ENCODE results near the gene SSPN. TPM values are rescaled to one million over a fixed set of nuclear protein-coding genes. Genes with fewer than 3 reads are reported as not detected.

Gene SSPN
- total RNA-seq, 1 experiment from 2014 or later: 0.17 TPM

- TF ChIP-seq, protein P1, sequence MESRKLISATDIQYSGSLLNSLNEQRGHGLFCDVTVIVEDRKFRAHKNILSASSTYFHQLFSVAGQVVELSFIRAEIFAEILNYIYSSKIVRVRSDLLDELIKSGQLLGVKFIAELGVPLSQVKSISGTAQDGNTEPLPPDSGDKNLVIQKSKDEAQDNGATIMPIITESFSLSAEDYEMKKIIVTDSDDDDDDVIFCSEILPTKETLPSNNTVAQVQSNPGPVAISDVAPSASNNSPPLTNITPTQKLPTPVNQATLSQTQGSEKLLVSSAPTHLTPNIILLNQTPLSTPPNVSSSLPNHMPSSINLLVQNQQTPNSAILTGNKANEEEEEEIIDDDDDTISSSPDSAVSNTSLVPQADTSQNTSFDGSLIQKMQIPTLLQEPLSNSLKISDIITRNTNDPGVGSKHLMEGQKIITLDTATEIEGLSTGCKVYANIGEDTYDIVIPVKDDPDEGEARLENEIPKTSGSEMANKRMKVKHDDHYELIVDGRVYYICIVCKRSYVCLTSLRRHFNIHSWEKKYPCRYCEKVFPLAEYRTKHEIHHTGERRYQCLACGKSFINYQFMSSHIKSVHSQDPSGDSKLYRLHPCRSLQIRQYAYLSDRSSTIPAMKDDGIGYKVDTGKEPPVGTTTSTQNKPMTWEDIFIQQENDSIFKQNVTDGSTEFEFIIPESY (IDR thresholded peaks at IDR 0.05; ENCODE audit: extremely low read depth, insufficient replicate concordance, low read length): no peak
- TF ChIP-seq CEBPB (IDR thresholded peaks at IDR 0.05; ENCODE audit: low read depth): no peak
- no peak for TF ChIP-seq ELF1 (IDR thresholded peaks at IDR 0.05; ENCODE audit: borderline replicate concordance, low read depth)
Measured at GRCh38 chr12:26164118-26164517, 31.3 kb upstream of the SSPN start (continued).

DNA sequence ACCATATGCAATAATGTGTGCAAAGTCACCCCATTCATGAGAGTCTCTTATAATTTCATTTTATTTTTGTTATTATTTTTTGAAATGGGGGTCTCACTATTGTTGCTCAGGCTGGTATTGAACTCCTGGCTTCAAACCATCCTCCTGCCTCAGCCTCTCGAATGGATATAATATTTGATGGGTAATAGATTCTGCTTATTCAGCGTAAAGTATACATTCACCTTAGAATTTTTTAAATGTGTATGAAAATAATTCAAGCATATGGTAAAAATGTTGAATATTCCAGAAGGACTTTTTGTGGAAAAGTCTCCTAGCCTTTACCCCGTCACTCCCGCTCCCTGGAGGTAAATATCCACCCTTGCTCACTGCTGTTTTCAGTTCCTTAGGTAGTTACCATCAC, 23.4 kb upstream of the SSPN start:
- TF ChIP-seq, protein P2, sequence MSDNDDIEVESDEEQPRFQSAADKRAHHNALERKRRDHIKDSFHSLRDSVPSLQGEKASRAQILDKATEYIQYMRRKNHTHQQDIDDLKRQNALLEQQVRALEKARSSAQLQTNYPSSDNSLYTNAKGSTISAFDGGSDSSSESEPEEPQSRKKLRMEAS (IDR thresholded peaks at IDR 0.05): no peak
- Histone ChIP-seq H3K9me2 (ENCODE audit: insufficient read depth) (no peaks in the 10 kb centered on the region), H3K9me3 (ENCODE audit: control insufficient read depth in 1 of 2, insufficient read depth in 1 of 2, low read depth in 1 of 2, low read length in 2 of 2) (no peaks in the 10 kb centered on the region), H3K79me2 (ENCODE audit: insufficient read depth, low read length) (no peaks in the 10 kb centered on the region), H3K27me3 (ENCODE audit: insufficient read depth, low read length) (no peaks in the 10 kb centered on the region), H3K4me2 (ENCODE audit: low read length) (no peak overlapping the region), H3K27ac (ENCODE audit: low read depth, low read length) (no peak overlapping the region), H3K9ac (ENCODE audit: low read length) (no peak overlapping the region), H3K4me3 (replicated peaks in 1 of 2; ENCODE audit: low read depth in 1 of 2, low read length in 2 of 2) (no peak overlapping the region), H3K36me3 (ENCODE audit: control insufficient read depth in 1 of 2, insufficient read depth in 2 of 2, low read length in 2 of 2) (no peaks in the 10 kb centered on the region), H2AFZ (ENCODE audit: low read depth, low read length, poor library complexity, severe bottlenecking) (no peak overlapping the region), H4K20me1 (ENCODE audit: insufficient read depth) (no peaks in the 10 kb centered on the region), H3K4me1 (ENCODE audit: control insufficient read depth in 1 of 2, insufficient read depth in 2 of 2, low read length in 2 of 2) (no peaks in the 10 kb centered on the region)
- ChIA-PET RAD21 (ENCODE audit: low non-redundant PET in 1 of 2, low total read pairs in 2 of 2, uncharacterized antibody in 2 of 2, unreplicated experiment in 2 of 2) (no interaction called here), CTCF (no interaction called here), POLR2A (no interaction called here)
- DNase-seq (ENCODE audit: low read depth, low spot score): no peak
- ATAC-seq: no peak
- intact Hi-C loops (cut with micrococcal nuclease): no loop called here
- no TSS peak for BruUV-seq (replicated peaks)

- no peaks in the 10 kb centered on the region for H4K20me1 ChIP-seq (ENCODE audit: insufficient read depth)
- H3K9me3 ChIP-seq (ENCODE audit: control insufficient read depth in 1 of 2, insufficient read depth in 1 of 2, low read depth in 1 of 2, low read length in 2 of 2): no peaks in the 10 kb centered on the region
- no peak overlapping the region for H3K4me2 ChIP-seq (ENCODE audit: low read length)
- H3K4me3 ChIP-seq (replicated peaks in 1 of 2; ENCODE audit: low read depth in 1 of 2, low read length in 2 of 2): no peak overlapping the region
- ATAC-seq (no peak), DNase-seq (ENCODE audit: low read depth, low spot score) (no peak)
- ChIA-PET CTCF (no interaction called here), POLR2A (no interaction called here), RAD21 (ENCODE audit: low non-redundant PET in 1 of 2, low total read pairs in 2 of 2, uncharacterized antibody in 2 of 2, unreplicated experiment in 2 of 2) (no interaction called here)
- no peak overlapping the region for H3K9ac ChIP-seq (ENCODE audit: low read length)
- H3K27ac ChIP-seq (ENCODE audit: low read depth, low read length): no peak overlapping the region
- H3K79me2 ChIP-seq (ENCODE audit: insufficient read depth, low read length): no peaks in the 10 kb centered on the region
- no peaks in the 10 kb centered on the region for H3K27me3 ChIP-seq (ENCODE audit: insufficient read depth, low read length)
- H3K36me3 ChIP-seq (ENCODE audit: control insufficient read depth in 1 of 2, insufficient read depth in 2 of 2, low read length in 2 of 2): no peaks in the 10 kb centered on the region
- no TSS peak for BruUV-seq (replicated peaks)
- no peak overlapping the region for H2AFZ ChIP-seq (ENCODE audit: low read depth, low read length, poor library complexity, severe bottlenecking)
- intact Hi-C loops (cut with micrococcal nuclease): no loop called here
- no peaks in the 10 kb centered on the region for H3K4me1 ChIP-seq (ENCODE audit: control insufficient read depth in 1 of 2, insufficient read depth in 2 of 2, low read length in 2 of 2)
- no peaks in the 10 kb centered on the region for H3K9me2 ChIP-seq (ENCODE audit: insufficient read depth)
- TF ChIP-seq ZNF274 (IDR thresholded peaks at IDR 0.05; ENCODE audit: low read depth, low read length): no peak
- no peak for TF ChIP-seq CEBPB (IDR thresholded peaks at IDR 0.05; ENCODE audit: low read depth)
- TF ChIP-seq SRF (IDR thresholded peaks at IDR 0.05; ENCODE audit: low read depth): no peak
- TF ChIP-seq POLR2AphosphoS5 (IDR thresholded peaks at IDR 0.05; ENCODE audit: low read depth, low read length): no peak
- TF ChIP-seq EZH2 (IDR thresholded peaks at IDR 0.05): no peak
- no peak for TF ChIP-seq EZH2phosphoT487 (IDR thresholded peaks at IDR 0.05; ENCODE audit: borderline replicate concordance)
- TF ChIP-seq, protein P3, sequence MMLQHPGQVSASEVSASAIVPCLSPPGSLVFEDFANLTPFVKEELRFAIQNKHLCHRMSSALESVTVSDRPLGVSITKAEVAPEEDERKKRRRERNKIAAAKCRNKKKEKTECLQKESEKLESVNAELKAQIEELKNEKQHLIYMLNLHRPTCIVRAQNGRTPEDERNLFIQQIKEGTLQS (IDR thresholded peaks at IDR 0.05): no peak
- no peak for TF ChIP-seq REST (IDR thresholded peaks at IDR 0.05; ENCODE audit: low read depth)
Measured at GRCh38 chr12:26172539-26172938, 22.8 kb upstream of the SSPN start.

All from HCT116 (cell line).